ENCODE results near the gene MSL2.

- no peak for TF ChIP-seq EZH2phosphoT487 (IDR thresholded peaks at IDR 0.05; ENCODE audit: low read depth)
- TF ChIP-seq CTCF (IDR thresholded peaks at IDR 0.05; ENCODE audit: low read depth, low read length) = no peak
These were observed 49.6 kb upstream of the MSL2 start for GRCh38 chr3:136245691-136246090.
